ENCODE measurements around the gene GZMM.

DNA sequence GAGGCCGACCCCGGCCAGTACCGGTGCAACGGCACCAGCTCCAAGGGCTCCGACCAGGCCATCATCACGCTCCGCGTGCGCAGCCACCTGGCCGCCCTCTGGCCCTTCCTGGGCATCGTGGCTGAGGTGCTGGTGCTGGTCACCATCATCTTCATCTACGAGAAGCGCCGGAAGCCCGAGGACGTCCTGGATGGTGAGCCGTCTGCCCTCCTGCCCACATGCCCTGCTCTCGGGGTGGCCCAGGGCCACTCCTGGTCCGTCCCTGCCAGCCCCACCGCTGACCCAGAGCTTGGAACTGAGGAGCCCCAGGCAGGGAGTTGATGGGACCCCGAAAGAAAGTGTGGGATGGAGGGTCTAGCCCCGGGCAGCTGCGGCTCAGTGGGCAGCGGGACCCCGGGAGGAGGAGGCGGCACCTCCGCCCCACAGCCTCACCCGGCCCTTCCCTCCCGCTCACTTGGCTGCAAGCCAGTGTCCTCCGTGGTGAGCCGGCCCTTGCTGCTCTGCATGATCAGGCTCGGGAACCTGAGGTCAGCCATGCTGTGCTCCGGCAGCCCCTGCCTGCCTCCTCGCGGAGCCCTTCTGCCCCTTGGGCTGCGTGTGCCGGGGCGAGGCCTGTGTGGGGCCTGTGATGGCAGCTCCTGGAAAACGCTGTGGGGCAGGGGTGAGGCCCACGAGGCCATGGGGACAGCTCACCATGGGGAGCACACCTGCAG lies 37.7 kb downstream of the GZMM start:
- no peak for TF ChIP-seq EZH2 (IDR thresholded peaks at IDR 0.05; ENCODE audit: borderline replicate concordance)
- TF ChIP-seq, protein P1, sequence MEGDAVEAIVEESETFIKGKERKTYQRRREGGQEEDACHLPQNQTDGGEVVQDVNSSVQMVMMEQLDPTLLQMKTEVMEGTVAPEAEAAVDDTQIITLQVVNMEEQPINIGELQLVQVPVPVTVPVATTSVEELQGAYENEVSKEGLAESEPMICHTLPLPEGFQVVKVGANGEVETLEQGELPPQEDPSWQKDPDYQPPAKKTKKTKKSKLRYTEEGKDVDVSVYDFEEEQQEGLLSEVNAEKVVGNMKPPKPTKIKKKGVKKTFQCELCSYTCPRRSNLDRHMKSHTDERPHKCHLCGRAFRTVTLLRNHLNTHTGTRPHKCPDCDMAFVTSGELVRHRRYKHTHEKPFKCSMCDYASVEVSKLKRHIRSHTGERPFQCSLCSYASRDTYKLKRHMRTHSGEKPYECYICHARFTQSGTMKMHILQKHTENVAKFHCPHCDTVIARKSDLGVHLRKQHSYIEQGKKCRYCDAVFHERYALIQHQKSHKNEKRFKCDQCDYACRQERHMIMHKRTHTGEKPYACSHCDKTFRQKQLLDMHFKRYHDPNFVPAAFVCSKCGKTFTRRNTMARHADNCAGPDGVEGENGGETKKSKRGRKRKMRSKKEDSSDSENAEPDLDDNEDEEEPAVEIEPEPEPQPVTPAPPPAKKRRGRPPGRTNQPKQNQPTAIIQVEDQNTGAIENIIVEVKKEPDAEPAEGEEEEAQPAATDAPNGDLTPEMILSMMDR (IDR thresholded peaks at IDR 0.05; ENCODE audit: poor library complexity) = no peak
- TF ChIP-seq EZH2phosphoT487 (IDR thresholded peaks at IDR 0.05; ENCODE audit: low read depth, severe bottlenecking, unreplicated experiment) = no peak
